GM10266 (cell line): ENCODE data around the gene ECE1.

Experiments used
- DNase-seq: peaks from one replicate; pipeline ENCODE4 v3.0.0; 2012; ENCODE audit errors: extremely low spot score
- TF ChIP-seq, protein P1 (sequence below): IDR thresholded peaks from 2 replicates; pipeline ENCODE4 v1.5.1; 2012; ENCODE audit warnings: mild to moderate bottlenecking, low read depth; ENCODE audit not compliant: control insufficient read depth, insufficient read depth; ENCODE audit errors: missing control alignments

The ECE1 gene

DNA sequence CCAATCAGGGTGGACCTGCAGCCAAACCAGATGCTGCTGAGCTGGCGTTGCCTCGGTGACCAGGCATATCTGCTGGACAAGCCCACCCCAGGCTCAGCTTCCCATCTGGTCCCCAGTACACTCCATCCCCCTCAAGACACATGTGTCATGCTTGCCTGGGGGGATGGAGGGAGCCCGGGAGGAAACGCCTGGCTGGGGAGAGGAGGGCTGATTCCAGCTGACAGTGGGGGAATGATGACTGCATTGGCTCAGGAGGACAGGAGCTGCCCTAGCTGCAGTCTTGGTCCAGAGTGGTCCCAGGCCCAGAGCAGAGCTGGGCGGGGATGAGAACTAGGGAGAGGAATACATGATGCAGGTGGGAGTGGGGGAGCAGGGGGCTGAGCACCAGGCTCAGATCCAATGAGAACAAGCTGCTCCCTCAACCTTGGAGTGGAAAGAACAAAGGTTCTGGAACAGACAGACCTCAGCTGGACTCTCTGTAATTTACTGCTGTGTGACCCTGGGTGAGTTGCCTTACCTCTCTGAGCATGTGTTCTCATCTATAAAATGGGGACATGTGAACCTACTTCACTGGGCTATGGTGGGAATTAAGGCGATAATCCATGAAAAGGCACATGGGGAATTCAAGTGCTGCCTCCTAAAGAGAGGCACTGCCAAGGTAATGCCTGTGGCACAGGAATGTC, 23.1 kb upstream of the ECE1 start:
- TF ChIP-seq, protein P1, sequence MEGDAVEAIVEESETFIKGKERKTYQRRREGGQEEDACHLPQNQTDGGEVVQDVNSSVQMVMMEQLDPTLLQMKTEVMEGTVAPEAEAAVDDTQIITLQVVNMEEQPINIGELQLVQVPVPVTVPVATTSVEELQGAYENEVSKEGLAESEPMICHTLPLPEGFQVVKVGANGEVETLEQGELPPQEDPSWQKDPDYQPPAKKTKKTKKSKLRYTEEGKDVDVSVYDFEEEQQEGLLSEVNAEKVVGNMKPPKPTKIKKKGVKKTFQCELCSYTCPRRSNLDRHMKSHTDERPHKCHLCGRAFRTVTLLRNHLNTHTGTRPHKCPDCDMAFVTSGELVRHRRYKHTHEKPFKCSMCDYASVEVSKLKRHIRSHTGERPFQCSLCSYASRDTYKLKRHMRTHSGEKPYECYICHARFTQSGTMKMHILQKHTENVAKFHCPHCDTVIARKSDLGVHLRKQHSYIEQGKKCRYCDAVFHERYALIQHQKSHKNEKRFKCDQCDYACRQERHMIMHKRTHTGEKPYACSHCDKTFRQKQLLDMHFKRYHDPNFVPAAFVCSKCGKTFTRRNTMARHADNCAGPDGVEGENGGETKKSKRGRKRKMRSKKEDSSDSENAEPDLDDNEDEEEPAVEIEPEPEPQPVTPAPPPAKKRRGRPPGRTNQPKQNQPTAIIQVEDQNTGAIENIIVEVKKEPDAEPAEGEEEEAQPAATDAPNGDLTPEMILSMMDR = no peak
- DNase-seq = no peak

DNA sequence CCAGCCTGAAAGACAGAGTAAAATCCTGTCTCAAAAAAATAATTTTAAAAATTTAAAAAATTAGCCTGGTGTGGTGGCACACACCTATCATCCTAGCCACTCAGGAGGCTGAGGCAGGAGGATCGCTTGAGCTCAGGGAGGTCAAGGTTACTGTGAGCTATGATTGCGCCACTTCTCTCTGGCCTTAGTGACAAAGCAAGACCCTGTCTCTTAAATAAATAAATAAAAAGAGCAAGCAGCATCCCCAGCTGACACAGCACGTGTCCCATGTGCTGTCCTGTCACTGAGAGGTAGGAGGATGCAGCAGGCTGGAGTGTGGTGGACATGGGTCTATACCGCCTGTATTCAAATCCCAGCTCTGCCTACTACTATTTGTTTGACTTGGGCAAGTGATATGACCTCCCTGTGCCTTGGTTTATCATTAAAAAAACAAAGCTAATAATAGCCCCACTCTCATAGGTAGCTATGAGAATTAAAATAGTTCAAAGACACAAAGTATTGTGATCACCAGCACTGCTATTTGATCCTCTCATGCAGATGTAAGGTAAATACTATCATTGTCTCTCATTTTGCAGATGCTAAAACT, 22.2 kb upstream of the ECE1 start:
- TF ChIP-seq, protein P1 = no peak
- no peak for DNase-seq

DNA sequence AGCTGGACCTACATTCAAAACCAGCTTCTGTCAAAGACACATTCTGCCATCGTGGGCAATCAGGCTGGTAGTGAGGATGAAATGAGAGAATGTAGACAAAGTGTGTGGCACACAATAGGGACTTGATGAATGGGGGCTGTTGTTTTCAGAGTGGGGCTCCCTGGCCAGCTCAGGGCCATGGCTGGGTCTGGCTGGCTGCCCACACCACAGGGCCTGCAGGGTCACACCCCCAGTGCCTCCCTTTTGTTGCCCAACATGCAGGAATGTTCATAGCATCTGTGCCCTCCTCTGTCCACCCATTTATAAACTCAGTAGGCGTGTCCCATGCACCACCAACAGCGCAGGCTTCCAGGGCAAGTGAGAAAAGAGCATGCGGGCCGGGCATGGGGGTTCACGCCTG, 20.8 kb upstream of the ECE1 start:
- TF ChIP-seq, protein P1 = no peak
- no peak for DNase-seq

GRCh38 chr1:21308847-21309652, 18.8 kb upstream of the ECE1 start:
- no peak for DNase-seq
- TF ChIP-seq, protein P1 = no peak

DNA sequence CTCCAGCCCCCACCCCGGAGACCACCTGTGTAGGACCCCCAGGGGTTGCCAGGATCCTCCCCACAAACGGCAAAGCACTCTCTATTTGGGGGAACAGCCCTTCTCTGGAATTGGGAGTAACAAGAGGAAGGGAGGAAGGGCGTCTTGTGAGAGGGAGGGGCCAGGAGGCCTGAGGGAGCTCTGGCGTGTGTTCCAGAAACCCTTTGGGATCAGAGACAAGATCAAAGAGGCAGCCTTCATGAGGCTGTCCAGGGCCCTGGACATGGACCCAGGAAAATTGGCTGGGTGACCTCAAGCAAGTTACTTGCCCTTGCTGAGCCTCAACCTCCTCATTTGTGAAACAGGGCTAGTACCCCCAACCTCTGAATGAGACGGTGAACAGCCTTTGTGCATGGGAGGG, 18.1 kb upstream of the ECE1 start:
- no peak for DNase-seq
- TF ChIP-seq, protein P1 = no peak

DNA sequence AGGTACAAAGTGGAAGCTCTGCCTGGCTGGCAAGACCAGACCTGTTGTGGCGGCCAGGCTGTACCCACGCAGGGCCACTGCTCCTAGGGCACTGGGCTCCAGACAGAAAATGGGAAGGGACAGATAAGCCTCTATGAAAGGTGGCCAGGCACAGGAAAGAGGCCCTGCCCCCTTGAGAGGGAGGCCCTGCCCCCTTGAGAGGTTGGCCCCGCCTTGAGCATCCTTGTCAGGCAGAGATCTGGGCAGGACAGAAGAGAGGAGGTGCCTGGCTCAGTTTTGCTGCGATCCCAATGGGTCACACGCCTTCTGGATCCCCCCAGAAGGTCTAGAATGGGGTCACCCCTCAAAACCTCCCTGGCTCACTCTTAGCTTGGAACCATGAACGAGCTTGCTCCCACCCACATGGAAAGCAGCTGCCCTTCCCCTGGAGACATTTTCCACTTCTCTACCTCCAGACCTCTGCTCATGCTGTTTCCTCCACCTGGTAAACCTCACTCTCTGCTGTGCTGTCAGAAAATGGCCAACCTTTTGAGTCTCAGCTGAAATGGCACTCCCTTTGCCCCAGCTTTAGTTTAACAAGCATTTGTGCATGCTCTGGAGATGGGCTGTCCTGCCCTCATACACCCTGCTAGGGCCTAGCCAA, 17.5 kb upstream of the ECE1 start:
- DNase-seq = no peak
- TF ChIP-seq, protein P1 = no peak
